ENCODE results near the gene CDK1. TPM values are rescaled to one million over a fixed set of nuclear protein-coding genes. Genes with fewer than 3 reads are reported as not detected.
A peak's percentile ranks its signal among the peaks of the same experiment; 100 is the strongest.

CDK1 gene
- total RNA-seq, 4 donors from 2014 or later, result 1.8 to 5.9 (median 3.2) TPM

GRCh38 chr10:60807499-60807898 is 29.2 kb downstream of the CDK1 start:
- H3K27me3 ChIP-seq, result no peaks in the 10 kb centered on the region
- intact Hi-C loops (cut with DNase I), result no loop called here
- no peak overlapping the region for H3K4me3 ChIP-seq (replicated peaks in 1 of 3)
- H3K4me1 ChIP-seq, result peaks cover 4 to 13% of the 10 kb centered on the region in 2 donors
- no peaks in the 10 kb centered on the region for H3K36me3 ChIP-seq
- no peak for TF ChIP-seq POLR2A (IDR thresholded peaks at IDR 0.05)
- TF ChIP-seq CTCF (IDR thresholded peaks at IDR 0.05), result no peak
- no peak overlapping the region for H3K27ac ChIP-seq
- no peaks in the 10 kb centered on the region for H3K9me3 ChIP-seq
- 95 to 100% methylated on average over 2 of the region's 2 CpGs for WGBS, 2 donors
- DNase-seq, result no peak

GRCh38 chr10:60808036-60808435 is 29.8 kb downstream of the CDK1 start:
- intact Hi-C loops (cut with DNase I), result no loop called here
- WGBS, 2 donors, result 80 to 94% methylated on average over 3 of the region's 3 CpGs
- TF ChIP-seq POLR2A (IDR thresholded peaks at IDR 0.05) (no peak), CTCF (IDR thresholded peaks at IDR 0.05) (no peak)
- Histone ChIP-seq H3K27me3 (no peaks in the 10 kb centered on the region), H3K4me3 (replicated peaks in 1 of 3) (no peak overlapping the region), H3K36me3 (no peaks in the 10 kb centered on the region), H3K9me3 (no peaks in the 10 kb centered on the region), H3K27ac (no peak overlapping the region), H3K4me1 (peaks cover 4 to 13% of the 10 kb centered on the region in 2 donors)
- no peak for DNase-seq

GRCh38 chr10:60809157-60809556 is 30.9 kb downstream of the CDK1 start:
- TF ChIP-seq POLR2A (IDR thresholded peaks at IDR 0.05) (no peak), CTCF (IDR thresholded peaks at IDR 0.05) (no peak)
- intact Hi-C loops (cut with DNase I), result no loop called here
- Histone ChIP-seq H3K9me3 (no peaks in the 10 kb centered on the region), H3K36me3 (no peaks in the 10 kb centered on the region), H3K4me3 (replicated peaks in 1 of 3) (no peak overlapping the region), H3K27me3 (no peaks in the 10 kb centered on the region), H3K27ac (no peak overlapping the region), H3K4me1 (peaks cover 4 to 13% of the 10 kb centered on the region in 2 donors)
- 95 to 96% methylated on average over 3 of the region's 3 CpGs for WGBS, 2 donors
- DNase-seq, result no peak

GRCh38 chr10:60810437-60811182 is 32.3 kb downstream of the CDK1 start:
- no peak overlapping the region for H3K4me3 ChIP-seq (replicated peaks in 1 of 3)
- H3K36me3 ChIP-seq, result no peaks in the 10 kb centered on the region
- H3K27ac ChIP-seq, result no peak overlapping the region
- intact Hi-C loops (cut with DNase I), result no loop called here
- TF ChIP-seq POLR2A (IDR thresholded peaks at IDR 0.05) (no peak), CTCF (IDR thresholded peaks at IDR 0.05) (no peak)
- peaks cover 4 to 13% of the 10 kb centered on the region in 2 donors for H3K4me1 ChIP-seq
- 37 to 44% methylated on average over 4 of the region's 4 CpGs for WGBS, 2 donors
- H3K9me3 ChIP-seq, result no peaks in the 10 kb centered on the region
- peak in 1 of 2 donors; percentile 20 for DNase-seq
- no peaks in the 10 kb centered on the region for H3K27me3 ChIP-seq

GRCh38 chr10:60816628-60817397 is 38.5 kb downstream of the CDK1 start:
- peak; percentile 42 to 43 for DNase-seq
- H3K36me3 ChIP-seq, result no peaks in the 10 kb centered on the region
- 17 to 21% methylated on average over 5 of the region's 5 CpGs for WGBS, 2 donors

More at GRCh38 chr10:60816628-60817397, 38.5 kb downstream of the CDK1 start:
- Histone ChIP-seq H3K4me3 (replicated peaks in 1 of 3) (no peak overlapping the region), H3K9me3 (no peaks in the 10 kb centered on the region), H3K27ac (no peak overlapping the region), H3K4me1 (peaks cover 0 to 5% of the 10 kb centered on the region in 2 donors), H3K27me3 (no peaks in the 10 kb centered on the region)
- intact Hi-C loops (cut with DNase I), result loop anchor here (5.0 kb wide), 2 partner anchors 150 to 465 kb away; no protein-coding TSS in a partner anchor
- TF ChIP-seq POLR2A (IDR thresholded peaks at IDR 0.05) (no peak), CTCF (IDR thresholded peaks at IDR 0.05) (peak; percentile 48 to 90 (median 78))

All from thyroid gland (tissue), 4 donors.